GM12878 (cell line): ENCODE data around the gene DYNC1I1.

Source experiments
- CBX5 ChIP-seq: sonication (generic); IDR thresholded peaks from 2 replicates; pipeline ENCODE4 v1.6.1; 2016; ENCODE audit warnings: low read depth, moderate library complexity, mild to moderate bottlenecking, inconsistent platforms
- EZH2 ChIP-seq: IDR thresholded peaks from 2 replicates; pipeline ENCODE4 v1.6.1; 2012; ENCODE audit warnings: low read depth, mild to moderate bottlenecking, control low read depth, inconsistent platforms, low read length, borderline replicate concordance; ENCODE audit not compliant: control insufficient read depth
- FOS ChIP-seq: IDR thresholded peaks from 3 replicates; pipeline ENCODE4 v1.6.1; 2011; ENCODE audit warnings: borderline replicate concordance; ENCODE audit not compliant: insufficient read length; ENCODE audit errors: extremely low read depth
- ZNF217 ChIP-seq: fragments of 450-650 bp; IDR thresholded peaks from 2 replicates; pipeline ENCODE4 v1.6.1; 2017; ENCODE audit warnings: antibody characterized with exemption, mild to moderate bottlenecking
- ZNF274 ChIP-seq: IDR thresholded peaks from one replicate; pipeline ENCODE4 v1.8.0; 2011; ENCODE audit not compliant: insufficient read length, insufficient read depth
- TF ChIP-seq, protein P1 (sequence below): IDR thresholded peaks from 2 replicates; pipeline ENCODE4 v1.6.1; 2012; ENCODE audit warnings: low read depth, low read length, improper control_type of control experiment

DNA sequence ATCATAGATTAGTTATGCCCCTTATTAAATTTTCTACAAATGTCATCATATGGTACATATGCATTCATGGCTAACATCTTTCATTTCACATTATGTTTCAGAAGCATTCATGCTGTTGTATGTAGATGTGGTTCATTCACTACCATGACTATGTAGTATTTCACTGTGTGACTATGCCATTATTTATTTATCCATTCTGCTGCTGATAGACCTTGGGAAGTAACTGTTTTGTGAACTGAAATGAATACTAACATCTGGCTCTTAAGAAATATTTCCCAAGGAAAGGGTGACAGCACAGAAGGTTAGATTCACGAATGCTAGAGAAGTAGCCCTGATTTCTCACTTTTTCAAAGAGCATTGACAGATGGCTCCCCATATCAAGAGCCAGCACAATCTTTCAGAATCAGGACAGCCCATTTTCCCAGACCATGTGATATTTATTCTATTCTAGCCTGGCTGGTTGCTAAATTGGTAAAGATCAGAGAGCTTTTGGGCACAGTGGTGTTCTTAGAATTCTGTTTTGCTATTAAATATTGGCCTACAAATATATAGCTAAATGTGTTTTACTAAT lies 157.4 kb downstream of the DYNC1I1 start:
- TF ChIP-seq ZNF274 (no peak), CBX5 (no peak), FOS (no peak), EZH2 (no peak), ZNF217 (no peak)
- TF ChIP-seq, protein P1, sequence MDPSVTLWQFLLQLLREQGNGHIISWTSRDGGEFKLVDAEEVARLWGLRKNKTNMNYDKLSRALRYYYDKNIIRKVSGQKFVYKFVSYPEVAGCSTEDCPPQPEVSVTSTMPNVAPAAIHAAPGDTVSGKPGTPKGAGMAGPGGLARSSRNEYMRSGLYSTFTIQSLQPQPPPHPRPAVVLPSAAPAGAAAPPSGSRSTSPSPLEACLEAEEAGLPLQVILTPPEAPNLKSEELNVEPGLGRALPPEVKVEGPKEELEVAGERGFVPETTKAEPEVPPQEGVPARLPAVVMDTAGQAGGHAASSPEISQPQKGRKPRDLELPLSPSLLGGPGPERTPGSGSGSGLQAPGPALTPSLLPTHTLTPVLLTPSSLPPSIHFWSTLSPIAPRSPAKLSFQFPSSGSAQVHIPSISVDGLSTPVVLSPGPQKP: no peak
